GM18508 (cell line): ENCODE data around the gene TBC1D22A.

Experiments used
- ATAC-seq: cut with Tn5 transposase; IDR thresholded peaks from one replicate; pipeline ENCODE4 v1.9.1; 2021; ENCODE audit warnings: moderate number of reproducible peaks; ENCODE audit not compliant: insufficient read depth, unreplicated experiment

TBC1D22A gene

GRCh38 chr22:47059076-47059475, 296.6 kb downstream of the TBC1D22A start:
- ATAC-seq = no peak

DNA sequence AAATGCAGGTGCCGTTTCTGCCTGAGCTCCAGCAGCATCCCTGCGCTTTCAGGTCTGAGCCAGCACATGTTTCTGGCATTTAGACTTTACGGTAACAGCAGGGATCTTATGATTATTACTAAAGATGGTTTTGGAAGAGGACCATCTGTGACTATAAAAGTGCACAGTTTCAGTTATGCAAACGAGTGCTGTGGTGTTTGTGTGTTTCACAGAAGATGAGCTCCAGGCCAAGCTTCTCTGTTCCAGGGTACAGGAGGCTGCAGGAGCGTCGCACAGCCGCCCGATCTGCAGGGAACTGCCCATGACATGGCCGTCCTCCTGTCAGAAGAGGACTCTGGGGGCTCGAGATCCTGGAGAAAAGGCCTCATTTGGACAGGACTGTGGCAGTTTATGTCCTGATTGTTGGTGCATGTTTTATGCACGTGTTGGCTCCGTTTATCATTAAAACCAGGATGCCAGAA, 297.3 kb downstream of the TBC1D22A start:
- ATAC-seq = no peak

DNA sequence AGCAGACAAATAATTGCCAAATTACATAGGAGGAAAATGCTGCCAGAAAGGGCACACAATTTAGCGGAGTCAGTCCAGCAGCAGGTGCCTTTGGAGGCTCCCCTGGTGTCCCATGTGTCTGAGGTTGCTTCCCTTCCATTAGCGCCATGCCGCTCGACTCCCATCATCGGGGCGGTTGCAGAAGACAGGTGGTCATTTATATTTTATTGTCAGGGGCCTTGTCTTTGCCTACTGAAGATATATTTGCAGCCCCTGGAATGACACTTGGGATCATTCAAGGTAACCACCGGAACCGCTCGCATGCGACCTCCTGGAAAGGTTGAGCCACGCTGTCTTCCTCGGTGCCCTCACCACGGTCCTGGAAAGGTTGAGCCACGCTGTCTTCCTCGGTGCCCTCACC, 298.3 kb downstream of the TBC1D22A start:
- ATAC-seq = no peak

- ATAC-seq = no peak
These were observed 298.8 kb downstream of the TBC1D22A start for GRCh38 chr22:47061226-47061625.

DNA sequence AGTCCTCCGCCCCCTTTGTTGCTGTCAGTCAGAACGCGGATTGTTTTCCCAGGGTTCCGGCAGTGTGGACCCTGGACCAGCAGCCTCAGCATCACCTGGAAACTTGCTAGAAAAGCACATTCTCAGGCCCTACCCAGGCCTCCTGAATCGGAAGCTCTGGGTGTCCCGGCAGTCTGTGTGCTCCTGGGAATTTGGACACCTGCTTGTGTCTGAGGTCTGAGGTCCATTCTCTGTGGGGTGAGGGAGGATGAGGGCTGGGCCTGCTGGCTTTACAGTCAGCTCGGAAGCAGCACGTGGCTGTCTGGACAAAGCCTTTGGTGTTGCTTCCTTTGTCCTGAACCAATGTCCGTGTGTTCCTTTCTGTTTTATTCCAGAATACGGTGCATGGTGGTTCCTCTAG, 299.7 kb downstream of the TBC1D22A start:
- no peak for ATAC-seq

DNA sequence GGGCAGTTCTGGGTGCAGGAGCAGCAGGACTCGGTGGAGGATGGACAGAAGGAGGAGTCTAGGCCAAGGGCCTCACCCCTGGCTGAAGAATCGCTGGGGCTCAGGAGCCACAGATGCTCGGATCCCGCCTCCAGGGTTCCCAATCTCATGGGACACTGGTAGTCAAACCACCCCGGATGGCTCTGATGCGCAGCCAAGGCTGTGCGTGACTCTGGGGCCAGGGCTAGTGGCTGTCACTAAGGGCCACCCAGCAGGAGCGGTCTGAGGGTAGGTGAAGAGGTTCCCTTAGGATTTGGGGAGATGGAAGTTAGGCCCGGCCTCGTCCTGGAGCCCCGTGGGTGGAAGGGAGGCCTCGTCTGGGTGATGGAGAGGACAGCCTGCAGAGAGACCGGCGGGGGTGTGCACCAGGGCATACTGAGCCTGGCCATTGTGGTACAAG, 300.6 kb downstream of the TBC1D22A start:
- ATAC-seq = no peak

DNA sequence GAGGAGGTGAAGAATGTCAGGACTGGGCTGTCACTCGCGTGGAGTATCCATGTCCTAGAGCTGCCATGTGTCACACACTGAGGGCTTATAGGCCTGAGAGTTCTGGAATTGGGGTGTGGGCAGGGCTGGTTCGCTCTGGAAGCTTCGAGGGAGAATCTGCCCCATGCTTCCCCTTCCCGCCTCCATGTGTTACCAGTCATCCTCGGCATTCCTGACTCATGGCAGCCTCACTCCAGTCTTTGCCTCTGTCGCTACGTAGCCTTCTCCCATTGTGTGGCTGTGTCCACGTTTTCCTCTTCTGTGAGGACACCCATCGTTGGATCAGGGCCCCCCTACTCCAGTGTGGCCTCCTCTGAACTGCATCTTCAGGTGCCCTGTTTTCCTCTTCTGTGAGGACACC, 301.2 kb downstream of the TBC1D22A start:
- no peak for ATAC-seq

DNA sequence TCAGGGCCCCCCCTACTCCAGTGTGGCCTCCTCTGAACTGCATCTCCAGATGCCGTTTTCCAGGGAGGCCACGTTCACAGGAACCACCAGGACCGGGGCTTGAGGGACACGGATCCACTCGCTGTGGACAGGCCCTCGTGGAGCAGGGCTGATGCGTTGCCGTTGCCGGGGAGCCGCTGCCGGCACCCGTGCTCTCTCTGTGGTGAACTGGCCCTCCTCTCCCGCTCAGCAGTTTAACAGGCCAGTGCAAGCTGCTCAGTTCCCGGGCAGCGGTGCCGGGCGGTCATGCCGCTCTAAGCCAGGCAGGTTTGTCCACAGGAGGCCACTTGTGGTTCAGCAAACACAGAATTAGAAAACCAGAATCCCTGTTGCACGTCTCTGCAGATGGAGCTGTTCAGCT, 301.6 kb downstream of the TBC1D22A start:
- ATAC-seq = no peak

DNA sequence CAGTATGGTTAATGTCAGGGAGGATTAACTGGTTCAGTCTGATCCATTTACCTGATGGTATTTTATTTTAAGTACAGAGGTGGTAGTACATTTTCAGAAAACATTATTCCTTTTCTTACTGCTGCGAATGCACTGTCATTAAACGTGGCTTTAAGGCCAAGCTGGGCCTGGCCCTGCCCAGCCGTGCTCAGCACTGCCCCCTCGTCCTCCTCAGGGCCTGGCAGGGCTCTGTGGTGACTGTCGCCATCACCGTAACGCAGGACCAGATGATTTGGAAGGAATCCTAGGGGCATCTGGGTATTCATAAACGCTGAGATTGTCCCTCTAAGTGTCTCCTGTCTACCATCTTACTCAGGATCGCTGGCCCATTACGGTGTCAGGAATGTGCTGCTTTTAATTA, 302.0 kb downstream of the TBC1D22A start:
- no peak for ATAC-seq

GRCh38 chr22:47065756-47066615, 303.5 kb downstream of the TBC1D22A start:
- ATAC-seq = no peak

GRCh38 chr22:47066616-47066905, 304.1 kb downstream of the TBC1D22A start:
- no peak for ATAC-seq

DNA sequence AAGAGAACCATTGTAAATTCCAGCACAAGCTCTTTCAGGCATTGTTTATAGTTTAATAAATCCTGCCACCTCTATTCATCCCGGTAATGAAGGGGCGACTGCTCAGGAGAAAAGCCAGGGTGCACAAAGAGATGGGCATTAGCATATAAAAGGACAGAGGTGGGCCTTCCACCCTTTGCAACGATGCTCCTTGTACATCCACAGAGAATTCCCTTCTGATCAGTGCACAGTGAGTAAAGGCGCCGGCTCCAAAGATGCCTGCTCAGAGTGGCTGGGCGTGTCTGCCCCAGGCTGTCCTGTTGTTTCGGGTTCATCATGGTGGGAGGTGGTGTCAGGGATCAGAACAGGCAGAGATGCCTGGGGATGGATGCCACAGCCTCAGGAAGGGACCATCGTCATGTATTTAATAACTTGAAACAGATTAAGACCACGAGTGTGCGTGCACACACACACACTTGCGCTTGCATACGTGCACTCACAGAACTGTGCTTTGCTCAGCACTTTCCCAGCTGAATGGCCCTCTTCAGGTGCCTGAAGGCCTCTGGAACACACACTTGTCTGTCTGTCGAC, 305.0 kb downstream of the TBC1D22A start:
- no peak for ATAC-seq

DNA sequence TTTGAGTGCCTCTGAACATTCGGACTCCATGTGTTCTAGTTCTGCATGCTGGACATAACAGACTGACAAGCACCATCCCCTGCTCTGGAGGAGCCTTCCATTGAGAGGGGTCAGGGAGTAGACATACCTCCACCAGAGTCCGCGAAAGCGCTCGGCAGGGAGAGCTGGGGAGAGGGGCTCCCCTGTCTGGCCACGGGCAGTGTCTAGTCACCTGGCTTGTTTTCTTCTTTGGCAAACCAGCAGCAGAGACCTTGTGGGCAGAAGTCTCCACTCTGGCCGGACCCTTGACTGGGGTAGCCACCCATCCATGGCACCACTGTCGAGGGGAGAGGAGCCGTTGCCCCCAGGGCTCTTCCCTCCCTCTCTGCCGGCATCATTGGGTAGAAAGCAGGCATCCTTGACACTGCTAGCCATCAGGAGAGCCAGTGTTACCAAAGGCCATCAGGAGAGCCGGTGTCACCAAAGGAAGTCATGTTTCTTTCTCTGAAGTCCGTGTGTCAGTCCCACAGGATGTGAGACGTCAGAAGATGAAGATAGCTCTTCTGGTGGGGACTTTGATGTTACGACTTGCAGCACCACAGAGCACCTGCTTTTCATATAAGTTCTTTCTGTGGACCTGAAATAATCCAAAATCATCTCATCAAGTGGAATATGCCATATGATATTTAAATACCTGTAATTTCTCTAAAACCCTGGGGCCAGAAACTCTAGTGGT, 305.6 kb downstream of the TBC1D22A start:
- no peak for ATAC-seq

DNA sequence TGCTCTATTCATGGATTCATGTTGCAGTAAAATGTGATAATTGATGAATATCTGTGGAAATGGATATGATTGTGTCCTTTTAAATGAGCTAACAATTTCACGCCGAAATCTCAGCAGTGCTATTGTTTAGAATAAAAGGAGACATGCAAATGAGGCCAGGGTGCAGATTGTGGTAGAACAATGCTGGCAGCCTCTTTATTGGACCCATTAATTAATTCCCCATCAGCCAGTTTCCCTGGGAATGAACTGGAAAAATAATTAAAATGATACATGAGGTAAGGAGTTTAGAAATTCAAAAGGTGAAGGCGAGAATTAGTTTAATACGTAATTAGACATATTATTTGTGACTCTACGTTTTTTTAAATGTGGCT, 306.2 kb downstream of the TBC1D22A start:
- no peak for ATAC-seq

- no peak for ATAC-seq
These were observed 306.8 kb downstream of the TBC1D22A start for GRCh38 chr22:47069270-47069669.

- ATAC-seq = no peak
These were observed 308.8 kb downstream of the TBC1D22A start for GRCh38 chr22:47071078-47071806.

- ATAC-seq = no peak
These were observed 309.6 kb downstream of the TBC1D22A start for GRCh38 chr22:47071807-47072641.

DNA sequence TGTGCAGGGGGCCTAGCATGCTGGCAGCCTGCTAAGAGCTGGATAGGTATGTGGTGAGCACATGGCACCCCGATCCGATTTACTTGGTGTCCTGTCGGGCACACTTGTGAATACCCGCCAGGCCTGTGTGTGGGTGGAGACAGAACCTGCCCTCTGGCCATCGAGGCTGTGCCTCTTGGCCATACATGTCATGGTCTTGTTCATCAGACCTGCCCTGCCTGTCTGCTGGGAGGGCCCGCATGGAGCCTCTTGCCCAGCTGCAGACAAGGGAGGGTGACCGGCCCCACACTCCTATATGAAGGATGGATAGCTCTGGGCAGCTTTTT, 310.2 kb downstream of the TBC1D22A start:
- no peak for ATAC-seq

- ATAC-seq = no peak
These were observed 310.6 kb downstream of the TBC1D22A start for GRCh38 chr22:47073075-47073474.

GRCh38 chr22:47074105-47074504, 311.7 kb downstream of the TBC1D22A start:
- no peak for ATAC-seq
